Measurements from ENCODE around the gene B3GALT6.

Gene B3GALT6

DNA sequence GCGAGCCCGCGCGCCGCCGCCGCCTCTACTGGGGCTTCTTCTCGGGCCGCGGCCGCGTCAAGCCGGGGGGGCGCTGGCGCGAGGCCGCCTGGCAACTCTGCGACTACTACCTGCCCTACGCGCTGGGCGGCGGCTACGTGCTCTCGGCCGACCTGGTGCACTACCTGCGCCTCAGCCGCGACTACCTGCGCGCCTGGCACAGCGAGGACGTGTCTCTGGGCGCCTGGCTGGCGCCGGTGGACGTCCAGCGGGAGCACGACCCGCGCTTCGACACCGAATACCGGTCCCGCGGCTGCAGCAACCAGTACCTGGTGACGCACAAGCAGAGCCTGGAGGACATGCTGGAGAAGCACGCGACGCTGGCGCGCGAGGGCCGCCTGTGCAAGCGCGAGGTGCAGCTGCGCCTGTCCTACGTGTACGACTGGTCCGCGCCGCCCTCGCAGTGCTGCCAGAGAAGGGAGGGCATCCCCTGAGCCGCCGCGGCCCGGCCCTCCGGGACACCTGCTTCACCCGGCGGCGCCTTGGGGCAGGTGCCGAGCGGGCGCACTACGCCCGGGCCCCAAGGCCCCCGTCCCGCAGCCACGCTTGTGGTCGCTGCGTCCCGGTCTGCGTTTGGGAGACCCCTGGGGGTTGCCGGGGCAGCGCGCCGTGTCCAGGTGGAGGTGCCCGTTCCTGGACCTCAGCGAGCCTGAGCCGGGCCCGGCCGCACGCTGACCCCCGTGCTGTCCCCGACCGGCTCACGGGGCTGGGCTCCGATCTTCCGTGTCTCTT lies 944 bp downstream of the B3GALT6 start:
- DNase-seq (ENCODE audit: low spot score), result no peak

DNA sequence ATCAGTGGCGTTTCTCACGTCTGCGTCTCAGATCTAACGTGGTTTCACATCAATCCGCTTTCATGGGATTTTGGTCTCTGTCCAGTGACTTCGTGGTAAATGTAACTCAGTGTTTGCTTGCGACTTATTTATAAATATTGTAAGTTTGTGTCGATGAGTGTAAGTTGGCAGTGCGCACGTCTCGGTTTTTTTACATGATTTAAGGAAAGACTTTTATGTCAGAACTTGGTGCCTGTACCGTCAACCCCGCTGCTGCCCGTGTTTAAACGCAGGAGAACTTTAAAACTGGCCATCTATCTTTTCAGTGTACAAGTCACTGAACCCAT lies 1.5 kb downstream of the B3GALT6 start:
- DNase-seq (ENCODE audit: low spot score), result no peak

DNA sequence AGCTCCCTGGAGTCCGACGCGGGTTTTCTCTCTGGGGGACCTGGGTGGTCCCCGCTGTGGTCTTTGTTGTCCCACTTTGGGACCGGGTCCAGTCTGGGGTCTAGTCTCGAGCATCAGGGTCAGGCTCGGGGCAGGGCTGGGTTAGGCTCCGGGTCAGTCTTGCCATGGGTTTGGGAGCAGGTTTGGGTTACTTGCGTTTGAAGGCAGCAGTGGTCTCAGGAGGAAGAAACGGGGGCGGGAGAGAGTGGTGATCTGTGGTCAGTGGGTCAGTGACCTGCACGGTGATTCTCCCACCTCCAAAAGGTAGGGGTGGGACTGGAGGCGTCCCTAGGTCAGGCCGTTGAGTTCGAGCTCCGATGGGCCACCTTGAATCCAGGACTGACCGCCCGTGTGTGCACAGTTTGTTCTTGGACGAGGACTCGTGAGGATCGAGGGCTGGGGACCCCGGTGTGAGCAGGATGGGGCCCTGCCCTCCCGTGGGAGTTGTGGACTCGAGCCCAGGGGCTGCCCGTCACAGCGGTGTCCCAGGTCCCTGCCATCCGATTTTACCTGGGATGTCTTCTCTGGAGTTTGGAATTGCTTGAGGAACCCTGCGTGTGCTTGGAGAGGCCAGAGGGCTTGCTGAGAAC lies 2.3 kb downstream of the B3GALT6 start:
- DNase-seq (ENCODE audit: low spot score), result no peak

DNA sequence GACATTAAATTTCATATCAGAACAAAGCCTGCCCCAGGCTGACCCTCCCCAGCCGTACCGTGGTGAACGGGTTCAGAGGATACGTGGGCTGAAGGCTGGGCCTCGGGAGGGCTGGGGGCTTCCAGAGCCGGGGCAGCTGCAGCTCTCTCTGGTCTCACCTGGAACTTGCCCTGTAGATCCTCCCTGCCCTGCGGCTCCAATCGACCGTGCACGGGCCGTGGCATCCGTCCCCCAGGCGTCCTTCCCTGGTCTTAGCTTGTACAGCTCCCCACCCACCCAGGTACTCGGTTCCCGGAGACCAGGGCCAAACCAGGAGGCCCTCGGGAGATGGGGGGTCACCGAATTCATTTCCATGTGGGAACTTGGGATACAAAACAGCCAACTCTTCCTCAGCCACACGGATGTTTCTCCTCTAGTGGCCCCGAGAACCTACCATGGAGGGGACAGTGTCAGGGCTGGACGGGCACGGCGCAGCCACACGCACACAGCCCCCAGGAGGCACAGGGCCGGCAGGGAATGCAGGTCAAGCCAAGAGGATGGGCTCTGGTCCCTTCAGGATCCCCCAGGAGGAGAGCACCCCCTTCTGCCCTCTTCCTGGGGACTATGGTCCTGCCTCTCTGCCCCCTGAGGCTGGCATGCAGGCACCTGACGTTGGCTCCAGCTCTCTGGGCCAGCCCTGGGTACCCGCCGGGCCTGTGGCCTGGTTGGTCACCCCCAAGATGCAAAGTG lies 3.1 kb downstream of the B3GALT6 start:
- no peak for DNase-seq (ENCODE audit: low spot score)

DNA sequence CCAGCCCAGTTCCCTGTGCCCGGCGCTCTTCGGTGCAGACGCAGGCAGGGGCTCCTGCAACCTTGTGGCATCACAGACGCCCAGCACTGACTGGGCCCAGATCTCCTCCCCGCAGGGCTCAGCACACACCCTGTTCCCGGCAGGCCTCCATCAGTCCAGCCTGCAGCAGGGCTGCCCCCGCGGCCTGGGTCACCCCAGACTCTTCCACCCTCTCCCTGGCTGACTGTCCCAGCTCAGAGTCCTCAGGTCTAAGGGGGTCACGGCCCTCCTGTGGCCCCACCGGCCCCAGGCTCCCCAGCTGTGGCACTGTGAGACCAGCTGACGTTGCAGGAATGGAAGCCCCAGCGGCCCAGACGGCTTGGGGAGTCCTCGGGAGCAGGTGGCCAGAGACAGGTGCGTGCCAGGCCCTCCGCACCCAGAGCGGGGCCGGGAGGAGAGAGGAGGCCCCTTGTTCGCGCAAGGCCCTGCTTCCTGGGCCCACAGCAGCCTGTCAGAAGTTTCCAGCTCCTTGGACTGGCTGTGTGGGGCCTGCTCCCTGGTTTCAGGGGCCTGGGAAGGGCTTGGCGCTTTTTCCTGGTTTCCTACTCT lies 4.2 kb downstream of the B3GALT6 start:
- no peak for DNase-seq (ENCODE audit: low spot score)

DNA sequence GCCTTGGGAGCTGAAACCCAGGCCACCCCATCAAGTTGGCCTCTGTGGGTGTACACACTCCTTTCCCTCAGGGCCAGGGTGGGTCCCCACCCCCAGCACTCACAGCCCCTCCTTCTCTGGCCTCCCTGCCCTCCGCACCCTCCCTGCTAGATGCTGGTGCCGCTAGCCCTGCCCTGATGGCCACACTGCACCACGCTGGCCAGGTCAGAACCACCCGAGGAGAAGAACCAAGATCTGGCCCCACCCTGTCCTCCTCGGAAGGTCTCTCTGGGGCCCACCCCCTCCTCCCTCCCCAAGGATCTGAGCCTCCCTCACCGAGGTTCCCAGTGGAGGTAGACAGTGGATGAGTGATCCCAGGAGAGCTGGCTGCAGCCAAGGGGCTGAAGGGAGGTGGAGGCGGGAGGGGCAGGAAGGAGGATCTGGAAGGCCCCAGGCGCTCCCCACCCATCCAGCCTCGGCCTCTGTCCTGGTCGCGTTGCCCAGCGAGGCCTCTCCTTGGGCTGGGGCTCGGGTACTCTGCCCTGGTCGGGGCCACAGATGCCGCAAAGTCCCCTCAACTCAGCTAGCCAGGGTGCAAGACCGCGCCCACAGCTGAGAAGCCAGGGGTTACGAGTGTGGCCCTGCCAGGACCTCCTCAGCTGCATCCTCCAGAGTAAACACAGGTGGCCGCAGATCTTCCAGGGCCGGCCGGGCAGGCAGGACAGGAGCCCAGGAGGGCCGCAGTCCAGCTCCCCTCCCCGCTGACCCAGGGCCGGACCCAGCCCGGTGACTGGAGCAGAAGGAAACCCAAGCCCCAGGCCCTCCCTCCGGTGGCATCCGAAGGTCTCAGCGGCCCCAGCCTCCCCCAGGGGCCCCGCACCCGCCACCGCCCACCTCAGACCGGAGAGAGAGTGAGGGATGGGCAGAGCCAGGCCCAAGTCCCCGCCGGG lies 5.2 kb downstream of the B3GALT6 start:
- no peak for DNase-seq (ENCODE audit: low spot score)

DNA sequence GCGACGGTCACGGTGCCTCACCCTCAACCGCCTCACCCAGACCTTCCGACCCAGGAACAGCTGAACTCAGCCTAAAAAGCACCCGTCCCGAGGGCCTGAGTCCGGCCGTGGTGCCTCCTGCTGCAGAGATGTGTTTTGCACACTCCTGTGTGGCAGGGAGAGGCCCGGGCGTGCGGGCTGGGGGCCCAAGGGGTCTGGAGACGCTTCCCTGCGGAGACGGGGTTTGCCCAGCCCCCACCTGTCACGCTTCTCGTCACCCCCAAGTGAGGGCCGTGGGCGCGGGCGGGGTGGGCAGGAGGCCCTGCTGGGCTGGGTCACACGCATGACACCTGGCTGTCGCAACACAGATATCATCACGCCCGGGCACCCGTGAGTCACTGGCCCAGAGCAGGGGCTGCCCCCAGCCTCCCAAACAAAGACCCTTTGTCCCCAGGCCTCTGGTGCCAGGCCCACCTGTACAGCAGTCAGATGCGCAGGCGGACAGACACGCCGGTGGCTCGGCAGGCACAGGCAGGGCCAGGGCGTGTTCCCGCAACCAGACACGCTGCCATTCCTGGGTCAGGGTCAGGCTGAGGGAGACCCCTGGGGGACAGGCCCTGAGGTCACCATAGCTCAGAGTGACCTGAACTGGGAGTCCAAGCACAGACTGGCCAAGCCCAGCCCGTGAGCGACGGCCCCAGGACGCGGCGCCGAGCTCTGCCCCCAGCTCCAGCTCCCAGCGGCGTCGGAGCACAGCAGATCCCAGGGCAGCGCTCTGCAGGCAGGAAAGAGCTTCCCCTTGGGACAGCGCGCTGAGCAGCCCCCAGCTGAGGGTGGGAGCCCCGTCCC lies 6.1 kb downstream of the B3GALT6 start:
- no peak for DNase-seq (ENCODE audit: low spot score)

DNA sequence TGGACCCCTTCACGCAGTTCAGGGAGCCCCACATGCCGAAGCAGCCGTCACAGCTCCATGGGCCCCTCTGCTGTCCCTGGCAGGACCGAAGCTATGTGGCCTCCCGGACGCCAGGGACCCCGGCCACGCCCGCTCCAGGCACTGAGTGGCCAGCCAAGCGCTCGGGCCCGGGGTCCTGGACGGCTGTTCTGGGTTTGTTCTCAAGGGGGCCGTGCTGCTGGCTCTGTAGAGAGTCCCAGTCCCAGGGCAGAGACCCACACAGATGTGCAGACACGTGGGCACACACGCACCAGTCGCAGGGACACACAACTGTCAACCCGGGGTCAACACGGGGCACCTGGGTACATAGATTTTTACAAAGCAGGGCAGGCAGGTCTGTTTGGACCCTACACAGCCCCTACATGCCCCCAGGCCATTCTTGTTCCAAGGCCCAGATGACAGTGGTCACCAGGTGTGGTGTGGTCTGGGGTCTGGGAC lies 6.7 kb downstream of the B3GALT6 start:
- DNase-seq (ENCODE audit: low spot score), result no peak

DNA sequence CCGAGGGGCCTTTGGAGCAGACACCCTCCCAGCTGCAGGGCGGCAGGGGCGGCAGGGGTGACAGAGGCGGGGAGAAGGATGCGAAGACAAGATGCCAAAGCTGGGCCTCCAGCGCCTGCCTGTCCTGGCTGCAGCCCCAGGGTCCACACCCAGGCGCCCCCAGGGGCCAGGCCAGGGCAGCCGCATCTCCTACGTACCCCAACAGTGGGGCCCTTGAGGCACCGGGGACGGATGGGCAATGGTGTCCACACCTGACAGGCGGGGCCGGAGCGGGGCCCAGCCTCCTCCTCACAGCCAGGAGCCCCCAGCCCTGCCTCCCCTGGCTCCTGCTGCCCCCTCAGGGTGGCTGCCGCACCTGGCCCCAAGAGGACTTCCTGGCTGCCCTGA lies 7.2 kb downstream of the B3GALT6 start:
- DNase-seq (ENCODE audit: low spot score), result no peak

DNA sequence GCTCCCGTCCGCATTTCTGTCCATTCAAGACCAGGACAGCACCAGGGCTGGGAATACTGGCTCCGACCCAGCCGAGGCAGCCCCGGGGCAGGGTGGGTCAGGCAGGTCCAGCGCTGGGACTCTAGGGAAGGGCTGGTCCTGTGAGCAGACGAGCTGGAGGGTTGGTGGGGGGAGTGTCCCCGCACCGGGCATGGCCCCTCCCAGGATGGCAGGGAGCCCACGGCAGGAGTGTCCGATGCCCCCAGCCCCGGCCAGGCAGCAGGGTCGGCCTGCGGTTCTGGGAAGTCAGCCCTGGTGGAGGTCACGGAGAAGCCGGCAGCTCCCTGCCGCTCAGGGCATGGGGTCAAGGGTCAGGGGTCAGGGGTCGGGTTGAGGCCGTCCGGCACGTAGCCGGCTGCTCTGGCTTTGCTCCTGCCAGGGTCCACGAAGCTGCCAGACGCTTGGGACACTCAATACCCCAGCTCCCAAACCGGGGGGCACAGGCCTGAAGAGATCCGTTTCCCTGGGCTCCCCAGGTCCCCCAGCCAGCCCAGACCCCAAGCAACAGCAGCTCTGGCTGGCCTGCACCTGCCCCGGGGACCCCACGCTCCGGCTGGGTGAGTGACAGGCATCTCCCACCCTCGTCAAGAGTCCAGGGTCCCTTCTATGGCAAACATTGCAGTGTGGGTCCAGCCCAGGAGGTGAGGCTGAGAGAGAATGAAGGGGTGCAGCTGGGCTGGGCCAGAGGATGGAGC lies 7.7 kb downstream of the B3GALT6 start:
- DNase-seq (ENCODE audit: low spot score), result no peak

DNA sequence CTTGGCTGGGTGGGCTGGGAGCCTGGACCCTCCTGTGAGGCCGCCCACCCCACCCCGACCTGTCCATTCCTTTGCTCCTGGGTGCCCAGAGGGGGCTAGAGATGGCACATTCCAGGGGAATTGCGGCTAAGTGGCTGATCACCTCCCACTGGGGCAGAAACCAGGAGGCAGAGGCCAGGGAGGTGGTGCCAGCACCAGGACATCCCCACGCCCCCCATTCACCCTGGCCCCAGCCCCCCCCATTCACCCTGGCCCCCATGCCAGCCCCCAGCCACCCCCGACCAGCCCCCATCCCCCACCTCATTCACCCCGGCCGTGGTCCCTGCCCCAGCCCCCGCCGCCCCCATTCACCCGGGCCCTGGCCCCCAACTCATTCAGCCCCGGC lies 8.3 kb downstream of the B3GALT6 start:
- DNase-seq (ENCODE audit: low spot score), result no peak

DNA sequence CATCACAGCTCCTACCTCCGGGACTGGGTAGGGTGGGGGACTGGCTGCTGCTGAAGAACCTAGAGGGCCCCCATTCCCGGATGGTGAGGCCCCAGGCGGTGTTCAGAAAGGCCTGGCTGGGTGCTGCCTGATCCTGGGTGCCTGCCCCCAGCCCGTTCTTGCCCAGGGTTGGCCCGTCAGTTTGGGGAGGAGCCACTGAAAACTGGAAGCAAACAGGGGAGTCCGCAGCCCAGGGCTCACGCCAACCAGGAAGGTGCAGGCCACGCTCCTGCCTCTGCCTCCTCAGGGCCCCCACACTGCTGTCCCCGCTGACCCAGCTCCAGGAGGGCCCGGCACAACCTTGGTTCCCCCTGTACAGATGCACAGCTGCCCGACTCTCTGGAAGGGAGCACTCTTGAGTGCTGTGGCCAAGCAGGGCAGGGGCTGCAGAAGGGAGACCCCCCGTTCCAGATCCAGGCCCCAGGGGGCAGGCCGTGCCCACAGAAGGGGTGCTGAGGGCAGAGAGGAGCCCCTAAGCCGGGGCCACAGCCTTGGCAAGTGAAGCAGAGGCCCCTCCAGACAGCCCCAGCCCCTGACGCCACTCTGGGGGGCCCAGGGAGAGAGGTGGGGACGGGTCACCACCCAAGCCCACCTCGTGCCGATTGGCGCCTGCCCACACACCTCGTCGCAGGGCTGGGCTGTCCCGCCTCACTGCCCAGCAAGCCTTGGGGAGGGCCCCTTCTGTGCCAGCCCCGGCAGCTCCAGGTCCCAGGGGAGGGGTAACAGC lies 9.0 kb downstream of the B3GALT6 start:
- DNase-seq (ENCODE audit: low spot score), result no peak

DNA sequence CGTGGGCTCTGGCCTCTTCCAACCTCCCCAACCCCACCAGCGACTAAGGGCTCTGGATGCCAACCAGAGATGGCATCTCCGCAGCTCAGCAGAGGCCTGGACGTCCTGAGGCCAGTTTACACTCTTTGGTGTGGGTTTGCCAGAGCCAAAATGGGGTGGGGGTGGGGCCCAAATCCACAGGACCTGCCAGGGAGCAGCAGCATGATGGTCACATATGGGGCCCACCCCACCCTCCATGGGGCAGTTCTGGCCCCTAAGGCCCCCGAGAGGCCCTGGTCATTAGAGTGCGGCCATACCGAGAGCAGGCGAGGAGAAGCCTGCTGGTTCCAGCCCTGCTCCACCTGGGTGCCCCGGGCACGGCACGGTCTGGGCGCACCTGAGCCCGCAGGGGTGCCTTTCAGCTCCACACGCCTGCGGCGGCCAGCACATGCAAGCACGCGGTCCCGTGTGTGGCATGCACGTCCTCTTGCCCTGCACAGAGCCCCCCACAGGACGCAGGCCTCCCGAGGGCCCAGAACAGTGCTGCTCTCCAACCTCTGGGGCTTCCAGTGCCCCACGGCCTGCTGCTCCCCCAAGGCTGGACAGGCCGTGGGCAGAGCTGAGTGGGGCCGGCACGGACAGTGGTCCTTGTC lies 9.7 kb downstream of the B3GALT6 start:
- no peak for DNase-seq (ENCODE audit: low spot score)

DNA sequence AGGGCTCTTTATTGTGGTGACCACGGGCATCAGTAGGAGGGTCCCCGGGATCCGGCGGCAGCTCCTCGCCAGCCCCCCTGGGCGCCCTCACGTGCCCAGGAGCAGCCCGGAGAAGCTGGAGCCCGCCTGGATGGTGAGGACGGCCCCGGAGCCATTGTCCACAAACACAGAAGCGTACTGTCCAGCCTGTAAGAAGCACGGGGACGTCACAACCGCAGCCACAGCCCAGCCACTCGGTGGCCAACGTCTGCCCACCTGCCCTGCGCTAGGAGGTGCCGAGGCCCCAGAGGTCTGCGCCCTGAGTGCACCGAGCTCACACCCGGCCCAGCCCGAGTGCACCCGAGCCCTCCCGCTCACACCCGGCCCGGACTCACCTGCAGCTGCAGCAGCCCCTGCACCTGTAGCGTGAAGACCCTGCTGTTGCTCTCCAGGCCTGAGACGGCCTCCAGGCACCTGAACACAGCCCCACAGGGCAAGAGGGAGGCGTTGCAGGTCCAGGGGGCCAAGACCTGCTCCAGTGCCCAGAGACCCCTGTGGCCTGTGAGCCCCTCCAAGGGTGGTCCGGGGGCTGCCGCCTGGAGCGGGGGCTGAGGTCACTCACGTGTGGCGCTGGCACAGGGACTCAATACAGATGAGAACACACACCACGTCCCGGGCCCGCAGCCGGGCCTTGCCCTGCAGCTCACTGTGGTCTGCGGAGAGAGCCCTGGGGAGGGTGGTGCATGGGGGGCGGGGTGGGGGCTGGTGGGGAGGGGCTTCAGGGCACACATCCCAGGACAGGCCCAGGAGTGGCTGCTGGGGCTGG lies 10.6 kb downstream of the B3GALT6 start:
- no peak for DNase-seq (ENCODE audit: low spot score)

DNA sequence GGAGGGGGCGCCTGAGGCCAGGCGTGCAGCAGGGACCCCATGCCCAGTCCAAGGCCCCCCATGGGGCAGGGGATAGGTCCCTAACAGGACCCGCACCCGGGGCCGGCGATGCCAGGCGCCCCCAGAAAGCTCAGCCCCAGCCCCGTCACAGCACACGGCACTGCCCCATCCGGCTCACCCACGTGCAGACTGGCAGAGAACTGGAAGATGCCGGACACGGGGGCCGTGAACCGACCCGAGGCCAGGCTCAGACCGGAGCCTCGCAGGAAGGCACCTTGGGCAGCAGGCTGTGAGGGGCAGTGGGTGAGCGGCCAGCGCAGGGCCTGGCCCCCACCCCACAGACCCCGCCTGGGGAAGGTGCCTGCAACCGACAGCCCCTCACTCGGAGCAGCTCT lies 11.2 kb downstream of the B3GALT6 start:
- DNase-seq (ENCODE audit: low spot score), result no peak

DNA sequence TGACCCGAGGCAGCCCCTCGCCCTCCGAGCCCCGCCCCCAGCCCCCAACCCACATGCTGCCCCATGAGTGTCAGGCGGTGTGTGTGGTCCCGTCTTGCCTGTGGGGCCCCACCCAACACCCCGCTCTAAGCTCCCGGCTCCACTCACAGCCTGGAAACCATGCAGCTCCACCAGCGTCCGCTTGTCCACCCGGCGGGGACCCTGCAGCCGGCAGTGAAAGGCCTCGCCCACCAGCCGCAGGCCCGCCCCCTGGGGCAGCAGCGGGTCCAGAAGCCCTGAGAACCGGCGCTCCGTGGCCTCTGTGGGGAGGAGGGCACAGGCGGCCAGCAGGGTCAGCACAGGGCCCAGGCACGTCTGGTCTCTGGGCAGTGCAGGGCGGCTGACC lies 11.8 kb downstream of the B3GALT6 start:
- no peak for DNase-seq (ENCODE audit: low spot score)

DNA sequence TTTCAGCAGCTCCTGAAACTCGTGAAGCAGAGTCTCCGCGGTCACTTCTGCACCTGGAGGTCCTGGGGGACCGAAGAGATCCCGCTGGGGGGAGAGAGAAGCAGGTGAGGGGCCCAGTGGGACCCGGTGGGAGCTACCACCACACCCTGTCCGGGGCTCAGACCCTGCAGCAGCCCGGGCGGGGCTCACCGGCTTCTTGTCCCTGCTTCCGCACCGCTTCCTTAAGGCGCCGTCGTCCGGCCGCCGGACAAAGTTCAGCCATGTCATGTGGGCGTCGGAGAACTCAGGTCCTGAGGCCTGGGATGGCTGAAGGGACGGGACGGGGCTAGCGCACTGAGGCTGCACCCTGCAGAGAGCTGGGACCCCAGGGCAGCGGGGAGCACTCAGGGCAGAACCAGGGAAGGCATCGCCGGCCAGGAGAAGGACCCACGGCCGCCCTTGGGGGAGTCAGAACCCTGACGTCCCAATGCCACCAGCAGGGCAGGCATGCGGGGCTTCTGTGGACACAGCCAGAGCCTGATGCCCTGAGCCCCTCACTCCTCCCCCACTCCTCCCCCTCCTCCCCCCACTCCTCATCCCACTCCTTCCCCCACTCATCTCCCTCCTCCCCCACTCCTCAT lies 12.3 kb downstream of the B3GALT6 start:
- no peak for DNase-seq (ENCODE audit: low spot score)
